ENCODE data around the gene GRIN1. TPM values are rescaled to one million over a fixed set of nuclear protein-coding genes. Genes with fewer than 3 reads are reported as not detected.

Gene GRIN1
- total and polyA plus RNA-seq, 2 of the 13 experiments (the other 11 are each of a cell fraction or from before 2014, with no cell fraction given), result 0.13 TPM; not detected in 1

- peak; percentile 93; the same call in 1 of the 2 replicates for TF ChIP-seq ARID4A (CRISPR knock-in tag; IDR thresholded peaks at IDR 0.05; ENCODE audit: borderline replicate concordance)
- TF ChIP-seq PCBP2 (optimal IDR thresholded peaks at IDR 0.05; ENCODE audit: low read depth, low read length, poor library complexity, severe bottlenecking), result no peak
- TF ChIP-seq, protein P1, sequence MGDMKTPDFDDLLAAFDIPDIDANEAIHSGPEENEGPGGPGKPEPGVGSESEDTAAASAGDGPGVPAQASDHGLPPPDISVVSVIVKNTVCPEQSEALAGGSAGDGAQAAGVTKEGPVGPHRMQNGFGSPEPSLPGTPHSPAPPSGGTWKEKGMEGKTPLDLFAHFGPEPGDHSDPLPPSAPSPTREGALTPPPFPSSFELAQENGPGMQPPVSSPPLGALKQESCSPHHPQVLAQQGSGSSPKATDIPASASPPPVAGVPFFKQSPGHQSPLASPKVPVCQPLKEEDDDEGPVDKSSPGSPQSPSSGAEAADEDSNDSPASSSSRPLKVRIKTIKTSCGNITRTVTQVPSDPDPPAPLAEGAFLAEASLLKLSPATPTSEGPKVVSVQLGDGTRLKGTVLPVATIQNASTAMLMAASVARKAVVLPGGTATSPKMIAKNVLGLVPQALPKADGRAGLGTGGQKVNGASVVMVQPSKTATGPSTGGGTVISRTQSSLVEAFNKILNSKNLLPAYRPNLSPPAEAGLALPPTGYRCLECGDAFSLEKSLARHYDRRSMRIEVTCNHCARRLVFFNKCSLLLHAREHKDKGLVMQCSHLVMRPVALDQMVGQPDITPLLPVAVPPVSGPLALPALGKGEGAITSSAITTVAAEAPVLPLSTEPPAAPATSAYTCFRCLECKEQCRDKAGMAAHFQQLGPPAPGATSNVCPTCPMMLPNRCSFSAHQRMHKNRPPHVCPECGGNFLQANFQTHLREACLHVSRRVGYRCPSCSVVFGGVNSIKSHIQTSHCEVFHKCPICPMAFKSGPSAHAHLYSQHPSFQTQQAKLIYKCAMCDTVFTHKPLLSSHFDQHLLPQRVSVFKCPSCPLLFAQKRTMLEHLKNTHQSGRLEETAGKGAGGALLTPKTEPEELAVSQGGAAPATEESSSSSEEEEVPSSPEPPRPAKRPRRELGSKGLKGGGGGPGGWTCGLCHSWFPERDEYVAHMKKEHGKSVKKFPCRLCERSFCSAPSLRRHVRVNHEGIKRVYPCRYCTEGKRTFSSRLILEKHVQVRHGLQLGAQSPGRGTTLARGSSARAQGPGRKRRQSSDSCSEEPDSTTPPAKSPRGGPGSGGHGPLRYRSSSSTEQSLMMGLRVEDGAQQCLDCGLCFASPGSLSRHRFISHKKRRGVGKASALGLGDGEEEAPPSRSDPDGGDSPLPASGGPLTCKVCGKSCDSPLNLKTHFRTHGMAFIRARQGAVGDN (CRISPR knock-in tag; IDR thresholded peaks at IDR 0.05), result peak; percentile 87
- TF ChIP-seq ISX (CRISPR knock-in tag; conservative IDR thresholded peaks at IDR 0.05), result peak; percentile 23; the same call in 1 of the 2 replicates
- TF ChIP-seq GATAD1 (CRISPR knock-in tag; IDR thresholded peaks at IDR 0.05), result peak; percentile 86
- TF ChIP-seq ZNF292 (CRISPR knock-in tag; IDR thresholded peaks at IDR 0.05; ENCODE audit: borderline replicate concordance, low read depth), result no peak
- 0 out of 2 replicates have a peak, but pooled peaks have one; percentile 28 for TF ChIP-seq ZNF337 (CRISPR knock-in tag; IDR thresholded peaks at IDR 0.05; ENCODE audit: borderline replicate concordance, low read depth)
- TF ChIP-seq, protein P2, sequence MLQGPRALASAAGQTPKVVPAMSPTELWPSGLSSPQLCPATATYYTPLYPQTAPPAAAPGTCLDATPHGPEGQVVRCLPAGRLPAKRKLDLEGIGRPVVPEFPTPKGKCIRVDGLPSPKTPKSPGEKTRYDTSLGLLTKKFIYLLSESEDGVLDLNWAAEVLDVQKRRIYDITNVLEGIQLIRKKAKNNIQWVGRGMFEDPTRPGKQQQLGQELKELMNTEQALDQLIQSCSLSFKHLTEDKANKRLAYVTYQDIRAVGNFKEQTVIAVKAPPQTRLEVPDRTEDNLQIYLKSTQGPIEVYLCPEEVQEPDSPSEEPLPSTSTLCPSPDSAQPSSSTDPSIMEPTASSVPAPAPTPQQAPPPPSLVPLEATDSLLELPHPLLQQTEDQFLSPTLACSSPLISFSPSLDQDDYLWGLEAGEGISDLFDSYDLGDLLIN (CRISPR knock-in tag; IDR thresholded peaks at IDR 0.05; ENCODE audit: borderline replicate concordance), result no peak; the same call in 1 of the 2 replicates
- TF ChIP-seq ZBTB33 (CRISPR knock-in tag; IDR thresholded peaks at IDR 0.05), result no peak
- no peak for TF ChIP-seq ZNF251 (CRISPR knock-in tag; IDR thresholded peaks at IDR 0.05)
- peak; percentile 79 for TF ChIP-seq ZNF781 (CRISPR knock-in tag; IDR thresholded peaks at IDR 0.05; ENCODE audit: borderline replicate concordance, not compliant biosample characterization)
These were observed 9.3 kb upstream of the GRIN1 start (continued) for GRCh38 chr9:137129456-137130175.

All from HepG2 (cell line).